ENCODE measurements around the gene APOBEC3G.
"Not testable (repeated sequence)": the region's sequence is repeated elsewhere in the genome, so short reads cannot be mapped to it uniquely, and the experiment has no call there.

APOBEC3G gene

DNA sequence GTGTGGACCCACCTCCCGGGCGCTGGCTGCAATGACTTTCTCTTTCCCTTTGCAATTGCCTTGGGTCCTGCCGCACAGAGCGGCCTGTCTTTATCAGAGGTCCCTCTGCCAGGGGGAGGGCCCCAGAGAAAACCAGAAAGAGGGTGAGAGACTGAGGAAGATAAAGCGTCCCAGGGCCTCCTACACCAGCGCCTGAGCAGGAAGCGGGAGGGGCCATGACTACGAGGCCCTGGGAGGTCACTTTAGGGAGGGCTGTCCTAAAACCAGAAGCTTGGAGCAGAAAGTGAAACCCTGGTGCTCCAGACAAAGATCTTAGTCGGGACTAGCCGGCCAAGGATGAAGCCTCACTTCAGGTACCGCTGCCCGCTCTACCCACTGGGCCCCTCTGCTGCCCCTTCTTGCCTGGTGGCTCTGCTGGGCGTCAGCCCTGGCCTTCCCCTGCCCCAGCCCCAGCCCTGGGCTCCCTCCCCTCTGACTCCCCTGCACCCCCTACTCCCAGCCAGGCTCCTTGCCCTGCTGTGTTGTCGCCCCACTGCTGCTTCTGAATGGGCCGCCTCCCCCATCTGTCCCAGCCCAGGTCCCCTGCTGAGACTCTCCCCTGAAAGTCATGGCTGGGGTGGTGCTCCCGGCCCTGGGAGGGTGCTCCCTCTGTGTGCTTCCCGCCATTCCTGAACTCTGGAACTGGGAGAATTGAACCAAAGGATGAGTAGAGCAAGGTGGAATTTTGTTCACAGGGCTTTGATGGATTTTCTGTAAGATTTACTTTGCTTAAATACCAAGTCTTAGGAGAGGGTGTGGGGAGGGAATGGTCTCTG lies at the start of gene APOBEC3G:
APOBEC3G (plus strand) TSS at position 250 of the 815 bp plus-strand sequence; CDS start at position 337, 87 bp downstream.
- DNase-seq = peak; percentile 95

DNA sequence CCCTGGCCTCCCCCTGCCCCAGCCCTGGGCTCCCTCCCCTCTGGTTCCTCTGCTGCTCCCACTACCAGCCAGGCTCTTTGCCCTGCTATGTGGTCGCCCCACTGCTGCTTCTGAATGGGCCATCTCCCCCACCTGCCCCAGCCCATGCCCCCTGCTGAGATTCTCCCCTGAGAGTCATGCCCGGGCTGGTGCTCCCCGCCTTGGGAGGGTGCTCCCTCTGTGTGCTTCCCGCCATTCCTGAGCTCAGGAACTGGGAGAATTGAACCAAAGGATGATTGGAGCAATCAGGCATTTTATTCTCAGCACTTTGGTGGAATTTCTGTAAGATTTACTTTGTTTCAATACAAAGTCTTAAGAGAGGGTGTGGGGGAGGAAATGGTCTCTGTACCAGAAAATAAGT lies 49.4 kb upstream of the APOBEC3G start:
- DNase-seq = no peak

DNA sequence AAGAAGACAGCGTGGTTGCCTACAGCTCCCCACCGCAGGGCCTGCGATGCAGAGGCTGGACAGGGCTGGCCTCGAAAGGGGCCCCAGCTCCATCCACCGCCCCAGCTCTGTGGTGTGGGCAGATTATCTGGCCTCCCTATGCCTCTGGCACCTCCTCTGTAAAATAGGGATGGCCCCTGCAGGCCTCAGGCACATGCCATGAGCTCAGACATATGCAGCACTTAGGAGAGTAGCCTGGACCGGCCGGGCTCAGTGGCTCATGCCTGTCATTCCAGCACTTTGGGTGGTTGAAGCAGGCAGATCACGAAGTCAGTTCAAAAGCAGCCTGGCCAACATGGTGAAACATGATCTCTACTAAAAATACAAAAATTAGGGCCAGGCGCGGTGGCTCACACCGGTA lies 48.8 kb upstream of the APOBEC3G start:
- no peak for DNase-seq

DNA sequence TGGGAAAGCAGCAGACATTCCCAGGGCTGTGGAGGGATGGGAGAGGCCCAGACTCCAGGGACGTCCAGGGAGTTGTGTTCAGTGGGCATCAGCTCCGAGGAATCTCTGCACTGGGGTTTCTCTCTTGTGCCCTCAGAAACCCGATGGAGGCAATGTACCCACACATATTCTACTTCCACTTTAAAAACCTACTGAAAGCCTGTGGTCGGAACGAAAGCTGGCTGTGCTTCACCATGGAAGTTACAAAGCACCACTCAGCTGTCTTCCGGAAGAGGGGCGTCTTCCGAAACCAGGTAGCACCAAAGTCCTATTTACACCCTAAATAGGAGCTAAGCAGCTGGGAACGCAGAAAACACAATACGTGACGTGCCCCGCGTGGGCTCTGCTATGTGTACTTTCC lies 47.8 kb upstream of the APOBEC3G start:
- no peak for DNase-seq

DNA sequence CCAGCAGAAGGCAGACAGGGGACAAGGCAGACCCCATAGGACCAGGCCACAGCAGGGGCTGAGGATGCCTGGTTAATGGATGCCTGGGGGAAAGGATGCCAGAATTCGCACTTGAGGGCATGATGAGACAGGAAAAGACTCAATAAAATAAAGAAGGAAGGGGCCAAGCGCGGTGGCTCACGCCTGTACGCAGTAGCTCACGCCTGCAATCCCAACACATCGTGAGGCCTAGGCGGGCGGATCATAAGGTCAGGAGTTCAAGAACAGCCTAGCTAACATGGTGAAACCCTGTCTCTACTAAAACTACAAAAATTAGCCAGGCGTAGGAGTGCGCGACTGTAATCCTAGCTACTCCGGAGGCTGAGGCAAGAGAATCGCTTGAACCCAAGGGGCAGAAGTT lies 46.4 kb upstream of the APOBEC3G start:
- no peak for DNase-seq

DNA sequence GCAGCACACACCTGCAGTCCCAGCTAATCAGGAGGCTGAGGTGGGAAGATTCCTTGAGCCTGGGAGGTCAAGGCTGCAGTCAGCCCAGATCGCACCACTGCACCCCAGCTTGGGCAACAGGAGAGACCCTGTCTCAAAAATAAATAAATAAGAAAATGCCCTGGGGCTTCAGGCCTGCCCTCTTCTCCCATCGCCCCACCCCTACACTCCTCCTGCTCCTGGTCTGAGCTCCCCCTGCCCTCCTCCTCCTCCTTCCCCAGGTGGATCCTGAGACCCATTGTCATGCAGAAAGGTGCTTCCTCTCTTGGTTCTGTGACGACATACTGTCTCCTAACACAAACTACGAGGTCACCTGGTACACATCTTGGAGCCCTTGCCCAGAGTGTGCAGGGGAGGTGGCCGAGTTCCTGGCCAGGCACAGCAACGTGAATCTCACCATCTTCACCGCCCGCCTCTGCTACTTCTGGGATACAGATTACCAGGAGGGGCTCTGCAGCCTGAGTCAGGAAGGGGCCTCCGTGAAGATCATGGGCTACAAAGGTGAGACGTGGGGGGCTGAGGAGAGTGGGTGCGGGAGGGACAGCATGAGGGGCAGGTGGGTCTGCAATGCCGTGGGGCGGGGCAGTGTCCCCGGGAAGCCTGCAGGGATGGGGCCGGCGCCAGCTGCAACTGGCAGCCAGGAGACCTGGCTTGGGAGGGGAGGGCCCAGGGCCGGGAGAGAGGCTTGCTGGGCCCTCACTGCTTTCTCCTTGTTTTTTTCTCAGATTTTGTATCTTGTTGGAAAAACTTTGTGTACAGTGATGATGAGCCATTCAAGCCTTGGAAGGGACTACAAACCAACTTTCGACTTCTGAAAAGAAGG lies 45.4 kb upstream of the APOBEC3G start:
- not testable (repeated sequence) for DNase-seq

DNA sequence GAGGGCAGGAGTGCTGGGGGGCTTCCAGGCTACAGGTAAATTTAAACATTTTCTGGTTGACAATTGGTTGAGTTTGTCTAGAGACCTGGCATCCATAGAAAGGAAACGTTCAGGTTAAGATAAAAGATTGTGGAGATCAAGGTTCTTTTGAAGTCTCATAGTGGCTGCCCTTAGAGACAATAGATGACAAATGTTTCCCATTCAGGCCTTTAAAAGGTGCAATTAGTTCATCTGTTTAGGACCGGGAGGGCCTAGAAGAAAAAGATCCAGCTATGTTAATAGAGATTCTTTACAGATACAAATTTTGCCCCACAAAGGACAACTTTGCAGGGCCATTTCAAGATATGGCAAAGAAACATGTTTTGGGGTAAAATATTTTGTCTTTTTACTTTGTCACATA lies 40.0 kb upstream of the APOBEC3G start:
- not testable (repeated sequence) for DNase-seq

DNA sequence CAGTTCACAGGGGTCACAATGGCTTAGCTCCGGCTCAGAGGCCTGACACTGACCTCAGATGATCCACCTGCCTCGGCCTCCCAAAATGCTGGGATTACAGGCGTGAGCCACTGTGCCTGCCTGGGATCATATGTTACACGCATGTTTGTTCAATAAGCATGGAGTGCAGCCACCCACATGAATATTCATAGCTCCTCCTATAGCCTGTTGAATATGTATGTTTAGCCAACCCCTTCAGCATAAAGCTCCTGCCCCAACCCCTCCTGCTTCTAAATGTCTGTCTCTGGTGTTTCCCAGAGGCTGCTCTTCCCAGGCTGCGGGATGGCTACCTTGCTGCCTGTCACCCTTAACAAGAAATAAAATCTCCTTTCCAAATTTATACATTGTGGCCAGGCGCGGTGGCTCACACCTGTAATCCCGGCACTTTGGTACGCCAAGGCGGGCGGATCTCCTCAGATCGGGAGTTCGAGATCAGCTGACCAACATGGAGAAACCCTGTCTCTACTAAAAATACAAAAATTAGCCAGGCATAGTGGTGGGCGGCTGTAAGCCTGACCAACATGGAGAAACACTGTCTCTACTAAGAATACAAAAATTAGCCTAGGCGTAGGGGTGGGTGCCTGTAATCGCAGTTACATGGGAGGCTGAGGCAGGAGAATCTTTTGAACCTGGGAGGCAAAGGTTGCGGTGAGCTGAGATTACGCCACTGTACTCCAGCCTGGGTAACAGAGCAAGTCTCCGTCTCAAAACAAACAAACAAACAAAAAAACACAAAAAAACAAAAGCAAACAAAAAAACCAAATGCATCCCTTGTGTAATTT lies 37.6 kb upstream of the APOBEC3G start:
- DNase-seq = no peak

DNA sequence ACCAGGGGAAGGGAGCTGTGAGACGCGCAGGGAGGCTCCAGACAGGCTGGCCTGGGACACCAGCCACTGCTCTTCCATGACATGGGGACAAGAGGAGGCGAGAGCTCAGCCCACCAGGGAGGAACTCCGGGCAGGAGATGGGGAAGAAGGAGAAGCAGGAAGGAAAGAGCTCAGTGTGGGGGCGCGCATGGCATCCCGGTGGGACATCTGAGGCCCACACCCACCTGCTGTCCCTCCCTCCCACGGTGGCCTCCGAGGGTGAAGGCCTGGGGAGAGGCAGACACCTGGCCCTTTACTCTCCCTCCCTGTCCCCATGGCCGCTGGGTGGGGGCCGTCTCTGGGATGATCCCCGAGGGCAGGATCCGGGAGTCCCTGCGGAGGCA lies 36.9 kb upstream of the APOBEC3G start:
- DNase-seq = not testable (repeated sequence)

DNA sequence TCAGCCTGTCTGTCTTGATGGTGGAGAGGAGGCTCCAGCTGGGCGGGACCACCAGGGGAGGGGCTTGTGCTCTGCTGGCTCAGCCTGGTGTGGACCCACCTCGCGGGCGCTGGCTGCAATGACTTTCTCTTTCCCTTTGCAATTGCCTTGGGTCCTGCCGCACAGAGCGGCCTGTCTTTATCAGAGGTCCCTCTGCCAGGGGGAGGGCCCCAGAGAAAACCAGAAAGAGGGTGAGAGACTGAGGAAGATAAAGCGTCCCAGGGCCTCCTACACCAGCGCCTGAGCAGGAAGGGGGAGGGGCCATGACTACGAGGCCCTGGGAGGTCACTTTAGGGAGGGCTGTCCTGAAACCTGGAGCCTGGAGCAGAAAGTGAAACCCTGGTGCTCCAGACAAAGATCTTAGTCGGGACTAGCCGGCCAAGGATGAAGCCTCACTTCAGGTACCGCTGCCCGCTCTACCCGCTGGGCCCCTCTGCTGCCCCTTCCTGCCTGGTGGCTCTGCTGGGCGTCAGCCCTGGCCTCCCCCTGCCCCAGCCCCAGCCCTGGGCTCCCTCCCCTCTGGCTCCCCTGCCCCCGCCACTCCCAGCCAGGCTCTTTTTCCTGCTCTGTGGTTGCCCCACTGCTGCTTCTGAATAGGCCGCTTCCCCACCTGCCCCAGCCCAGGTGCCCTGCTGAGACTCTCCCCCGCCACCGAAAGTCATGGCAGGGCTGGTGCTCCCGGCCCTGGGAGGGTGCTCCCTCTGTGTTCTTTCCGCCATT lies 36.4 kb upstream of the APOBEC3G start, which contains the start of gene APOBEC3F:
APOBEC3F (plus strand) TSS at position 327 of the 759 bp plus-strand sequence; CDS start at position 424, 97 bp downstream.
- peak; percentile 84 for DNase-seq

DNA sequence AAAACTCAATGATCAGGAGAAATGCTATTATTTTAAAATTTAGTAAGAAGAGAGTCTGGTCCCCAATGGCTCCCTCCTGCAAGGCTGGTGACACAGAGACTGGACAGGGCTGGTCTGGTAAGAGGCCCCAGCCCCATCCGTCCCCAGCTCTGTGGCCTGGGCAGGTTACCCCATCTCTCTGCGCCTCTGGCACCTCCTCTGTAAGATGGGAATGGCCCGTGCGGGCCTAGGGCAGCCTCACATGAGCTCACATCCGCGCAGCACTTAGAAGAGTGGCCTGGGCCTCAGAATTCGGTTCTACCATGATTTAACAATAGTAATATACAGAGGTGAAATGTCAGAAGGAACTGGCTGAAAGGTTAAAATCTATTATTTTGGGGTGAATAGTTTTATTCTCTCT lies 35.2 kb upstream of the APOBEC3G start:
- DNase-seq = no peak

DNA sequence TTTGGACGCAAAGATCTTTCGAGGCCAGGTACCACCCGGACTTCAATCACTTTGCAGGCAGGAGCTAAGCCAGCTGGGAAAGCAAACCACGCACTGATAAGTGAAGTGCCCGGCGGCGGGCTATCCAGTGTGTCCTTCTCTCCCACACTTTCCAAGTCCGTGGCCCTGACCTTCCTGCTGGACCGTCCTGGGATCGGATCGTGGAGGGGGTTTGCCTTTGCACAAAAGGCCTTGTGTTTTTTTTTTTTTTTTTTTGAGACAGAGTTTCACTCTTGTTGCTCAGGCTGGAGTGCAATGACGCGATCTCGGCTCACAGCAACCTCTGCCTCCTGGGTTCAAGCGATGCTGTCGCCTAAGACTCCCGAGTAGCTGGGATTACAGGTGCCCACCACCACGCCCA lies 34.0 kb upstream of the APOBEC3G start:
- DNase-seq = not testable (repeated sequence)

DNA sequence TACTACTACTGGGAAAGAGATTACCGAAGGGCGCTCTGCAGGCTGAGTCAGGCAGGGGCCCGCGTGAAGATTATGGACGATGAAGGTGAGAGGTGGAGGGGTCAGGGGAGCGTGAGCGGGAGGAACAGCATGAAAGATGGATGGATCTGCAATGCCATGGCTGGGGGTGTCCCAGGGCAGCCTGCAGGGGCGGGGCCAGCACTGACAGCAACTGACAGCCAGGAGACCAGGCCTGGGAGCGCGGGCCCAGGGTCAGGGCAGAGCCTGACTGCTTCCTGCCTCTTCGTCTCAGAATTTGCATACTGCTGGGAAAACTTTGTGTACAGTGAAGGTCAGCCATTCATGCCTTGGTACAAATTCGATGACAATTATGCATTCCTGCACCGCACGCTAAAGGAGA lies 31.9 kb upstream of the APOBEC3G start:
- not testable (repeated sequence) for DNase-seq

DNA sequence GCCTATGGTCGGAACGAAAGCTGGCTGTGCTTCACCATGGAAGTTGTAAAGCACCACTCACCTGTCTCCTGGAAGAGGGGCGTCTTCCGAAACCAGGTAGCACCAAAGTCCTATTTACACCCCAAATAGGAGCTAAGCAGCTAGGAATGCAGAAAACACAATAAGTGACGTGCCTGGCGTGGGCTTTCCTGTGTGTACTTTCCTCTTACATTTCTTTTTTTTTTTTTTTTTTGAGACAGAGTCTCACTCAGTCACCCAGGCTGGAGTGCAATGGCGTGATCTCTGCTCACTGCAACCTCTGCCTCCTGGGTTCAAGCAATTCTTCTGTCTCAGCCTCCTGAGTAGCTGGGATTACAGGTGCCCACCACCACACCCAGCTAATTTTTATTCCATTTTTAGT lies 27.6 kb upstream of the APOBEC3G start:
- not testable (repeated sequence) for DNase-seq

DNA sequence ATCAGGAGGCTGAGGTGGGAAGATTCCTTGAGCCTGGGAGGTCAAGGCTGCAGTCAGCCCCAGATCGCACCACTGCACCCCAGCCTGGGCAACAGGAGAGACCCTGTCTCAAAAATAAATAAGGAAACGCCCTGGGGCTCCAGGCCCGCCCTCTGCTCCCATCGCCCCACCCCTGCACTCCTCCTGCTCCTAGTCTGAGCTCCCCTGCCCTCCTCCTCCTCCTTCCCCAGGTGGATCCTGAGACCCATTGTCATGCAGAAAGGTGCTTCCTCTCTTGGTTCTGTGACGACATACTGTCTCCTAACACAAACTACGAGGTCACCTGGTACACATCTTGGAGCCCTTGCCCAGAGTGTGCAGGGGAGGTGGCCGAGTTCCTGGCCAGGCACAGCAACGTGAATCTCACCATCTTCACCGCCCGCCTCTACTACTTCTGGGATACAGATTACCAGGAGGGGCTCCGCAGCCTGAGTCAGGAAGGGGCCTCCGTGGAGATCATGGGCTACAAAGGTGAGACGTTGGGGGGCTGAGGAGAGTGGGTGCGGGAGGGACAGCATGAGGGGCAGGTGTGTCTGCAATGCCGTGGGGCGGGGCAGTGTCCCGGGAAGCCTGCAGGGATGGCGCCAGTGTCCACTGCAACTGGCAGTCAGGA lies 25.1 kb upstream of the APOBEC3G start:
- not testable (repeated sequence) for DNase-seq

DNA sequence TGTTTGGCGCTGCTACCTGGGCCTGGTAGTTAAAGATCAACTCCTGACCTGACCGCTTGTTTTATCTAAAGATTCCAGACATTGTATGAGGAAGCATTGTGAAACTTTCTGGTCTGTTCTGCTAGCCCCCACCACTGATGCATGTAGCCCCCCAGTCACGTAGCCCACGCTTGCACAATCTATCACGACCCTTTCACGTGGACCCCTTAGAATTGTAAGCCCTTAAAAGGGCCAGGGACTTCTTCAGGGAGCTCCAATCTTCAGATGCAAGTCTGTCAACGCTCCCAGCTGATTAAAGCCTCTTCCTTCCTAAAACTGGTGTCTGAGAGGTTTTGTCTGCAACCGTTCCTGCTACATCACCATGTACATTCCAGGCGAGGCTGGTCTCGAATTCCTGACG lies 21.4 kb upstream of the APOBEC3G start:
- no peak for DNase-seq

DNA sequence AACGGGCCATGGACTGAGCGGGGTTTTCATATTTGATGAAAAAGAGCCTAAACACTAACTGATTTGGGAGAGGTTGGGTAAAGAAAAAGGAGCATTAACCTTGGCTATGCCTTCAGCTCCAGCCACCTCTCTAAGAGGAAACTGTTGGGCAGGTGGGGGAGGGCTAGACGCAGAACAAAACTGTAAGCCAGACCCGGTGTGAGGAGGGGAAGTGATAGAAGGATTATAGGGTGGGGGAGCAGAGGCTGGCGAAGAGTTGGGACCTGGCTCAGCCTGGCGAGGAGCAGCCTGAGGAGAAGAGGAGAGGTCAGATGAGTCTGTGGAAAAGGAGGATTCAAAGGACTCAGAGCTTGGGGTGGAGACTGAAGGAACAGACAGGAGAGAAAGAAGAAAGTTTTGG lies 15.8 kb upstream of the APOBEC3G start:
- DNase-seq = not testable (repeated sequence)

DNA sequence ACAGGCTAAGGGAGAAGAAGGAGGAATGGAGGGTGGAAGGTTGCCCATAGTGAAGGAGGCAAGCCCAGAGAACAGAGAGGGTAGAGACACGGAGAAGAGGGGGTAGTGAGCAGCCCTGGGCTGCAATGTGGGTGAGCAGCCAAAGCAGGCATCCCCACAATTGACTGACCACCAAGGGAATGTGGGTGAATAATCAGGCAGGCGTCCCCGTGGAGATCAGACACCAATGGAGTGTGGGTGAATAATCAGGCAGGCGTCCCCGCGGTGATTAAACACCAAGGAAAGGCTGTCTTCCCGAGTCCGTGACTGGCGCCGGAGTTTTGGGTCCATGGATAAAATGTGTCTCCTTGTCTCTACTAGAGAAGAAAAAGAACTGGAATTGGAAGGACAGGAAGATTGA lies 15.1 kb upstream of the APOBEC3G start:
- not testable (repeated sequence) for DNase-seq

DNA sequence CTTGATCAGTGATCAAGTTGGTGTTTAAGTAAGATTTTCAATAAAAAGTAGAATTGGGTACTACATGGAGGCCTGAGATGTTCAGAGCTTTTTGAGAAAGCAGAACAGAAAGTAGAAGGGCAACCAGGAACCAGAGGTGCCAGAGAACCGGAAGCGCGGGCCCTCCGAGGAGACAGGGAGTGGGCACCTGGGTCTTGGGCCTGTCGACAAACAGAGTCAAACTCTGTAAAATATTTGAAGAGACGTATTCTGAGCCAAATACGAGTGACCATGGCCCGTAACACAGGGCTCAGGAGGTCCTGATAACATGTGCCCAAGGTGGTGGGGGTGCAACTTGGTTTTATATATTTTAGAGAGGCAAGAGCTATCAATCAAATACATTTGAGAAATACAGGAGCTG lies 13.2 kb upstream of the APOBEC3G start:
- not testable (repeated sequence) for DNase-seq

DNA sequence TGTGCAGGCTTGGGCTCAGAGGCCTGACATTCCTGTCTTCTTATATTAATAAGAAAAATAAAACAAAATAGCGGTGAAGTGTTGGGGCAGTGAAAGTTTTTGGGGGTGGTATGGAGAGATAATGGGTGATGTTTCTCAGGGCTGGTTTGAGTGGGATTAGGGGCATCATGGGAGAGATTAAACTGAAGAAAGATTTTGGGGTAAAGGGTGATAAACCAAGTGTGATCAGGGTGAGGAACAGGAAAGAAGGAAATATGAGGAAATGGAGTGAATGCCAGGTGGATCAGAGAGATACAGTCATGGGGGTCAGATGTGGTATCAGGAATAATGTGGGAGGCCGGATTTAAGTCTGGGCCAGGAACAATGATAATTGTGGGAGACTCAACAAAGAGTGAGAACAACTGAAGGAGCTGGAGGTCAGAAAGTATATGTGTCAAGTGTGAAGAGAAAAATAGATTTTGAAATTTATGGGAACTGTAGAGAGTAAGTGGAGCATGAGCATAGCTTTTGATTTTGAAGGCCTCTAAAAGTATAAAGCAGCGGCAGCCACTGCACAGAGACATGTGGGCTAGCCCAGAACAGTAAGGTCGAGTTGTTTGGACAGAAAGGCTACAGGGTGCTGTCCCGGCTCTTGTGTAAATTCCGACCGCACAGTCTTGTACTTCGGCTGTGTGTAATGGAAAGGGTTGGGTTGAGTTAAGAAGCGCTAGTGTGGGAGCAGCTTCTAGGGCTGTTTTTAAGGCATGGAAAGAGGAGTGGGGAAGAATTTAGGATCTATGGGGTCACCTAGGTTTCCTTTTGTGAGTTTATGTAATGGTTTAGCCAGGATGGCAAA lies 10.4 kb upstream of the APOBEC3G start:
- not testable (repeated sequence) for DNase-seq

Data from hematopoietic multipotent progenitor cell treated with erythropoietin and hydrocortisone succinate and interleukin-3 and kit ligand, for 4 days (in vitro differentiated cells).